Measurements from ENCODE around the gene SUSD3.
A peak's percentile ranks its signal among the peaks of the same experiment; 100 is the strongest.

SUSD3 gene

DNA sequence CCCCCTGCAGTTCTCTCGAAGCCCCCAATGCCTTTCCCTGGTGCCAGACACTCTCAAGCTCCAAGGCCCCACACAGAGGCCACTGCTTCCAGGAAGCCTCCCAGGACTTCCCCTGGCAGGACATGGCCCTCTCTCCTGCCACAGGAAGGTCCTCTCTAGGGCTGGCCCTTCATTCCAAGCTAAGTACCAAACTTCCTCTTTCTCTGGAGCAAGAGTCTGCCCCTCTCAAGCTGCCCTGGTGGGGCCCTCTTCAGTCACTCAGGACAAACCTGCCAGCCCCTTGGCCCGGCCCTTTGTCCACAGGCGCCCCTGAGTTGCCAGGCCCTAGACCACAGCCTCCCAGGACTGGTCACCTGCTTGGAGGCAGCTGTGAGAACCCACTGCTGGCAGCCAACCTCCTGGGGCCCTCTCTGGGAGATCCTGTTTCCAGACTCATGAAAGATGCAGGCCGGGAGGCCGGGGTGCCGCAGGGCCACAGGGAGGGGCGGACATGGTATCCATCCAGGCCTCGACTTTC, 69.0 kb downstream of the SUSD3 start:
- DNase-seq: no peak

DNA sequence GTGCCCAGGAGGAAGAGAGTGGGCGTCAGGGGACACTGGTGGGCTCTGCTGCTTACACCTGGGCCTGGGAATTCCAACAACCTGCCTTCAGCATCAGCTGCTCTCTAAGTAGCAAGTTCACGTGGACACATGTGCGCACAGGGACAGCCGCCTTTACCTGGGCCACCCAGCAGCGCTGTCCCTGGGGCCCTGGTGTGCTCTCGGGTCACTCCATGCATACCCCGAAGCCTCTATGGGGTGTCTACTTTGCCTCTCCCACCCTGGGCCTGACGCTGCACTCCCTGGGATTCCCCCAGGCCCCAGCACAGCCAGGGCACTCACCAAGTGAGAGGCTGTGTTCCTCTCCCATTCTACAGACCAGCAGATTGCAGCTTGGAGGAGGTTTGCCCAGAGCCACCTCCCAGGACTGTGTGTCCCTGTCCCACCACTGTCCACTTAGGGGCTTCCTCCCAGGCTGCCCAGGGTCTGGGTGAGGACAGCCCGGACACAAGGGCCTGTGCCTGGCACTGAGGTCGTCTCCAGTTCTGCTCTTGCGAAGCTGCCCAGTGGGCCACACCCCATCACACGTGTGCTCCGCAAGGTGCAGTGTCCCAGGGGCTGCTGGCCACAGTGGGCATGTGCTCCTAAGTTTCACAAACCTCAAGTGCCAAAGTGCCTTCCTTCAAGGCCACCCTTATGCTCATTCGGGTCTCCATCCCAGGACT, 69.7 kb downstream of the SUSD3 start:
- DNase-seq: no peak

DNA sequence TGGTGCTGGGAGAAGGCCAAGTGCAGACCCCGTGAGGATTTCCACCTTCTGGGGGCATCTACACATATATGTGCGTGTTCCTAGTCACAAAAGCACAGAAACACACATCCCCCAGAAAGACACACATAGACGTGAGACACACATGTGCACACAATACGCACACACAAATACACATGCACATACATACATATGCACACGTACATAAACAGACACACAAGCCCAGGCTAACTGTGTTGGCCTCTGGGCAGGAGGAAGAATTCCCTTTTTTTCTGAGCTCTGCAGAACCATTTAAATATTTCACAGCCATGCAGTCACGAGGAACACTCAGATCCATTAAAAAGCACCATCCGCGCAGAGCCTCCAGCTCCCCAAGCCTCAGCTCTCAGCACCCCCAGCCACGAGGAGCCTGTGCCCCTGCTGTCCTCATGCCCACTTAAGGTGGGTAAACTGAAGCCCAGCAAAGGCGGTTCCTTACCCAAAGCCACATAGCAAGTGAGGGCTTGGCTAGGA, 70.3 kb downstream of the SUSD3 start:
- no peak for DNase-seq

DNA sequence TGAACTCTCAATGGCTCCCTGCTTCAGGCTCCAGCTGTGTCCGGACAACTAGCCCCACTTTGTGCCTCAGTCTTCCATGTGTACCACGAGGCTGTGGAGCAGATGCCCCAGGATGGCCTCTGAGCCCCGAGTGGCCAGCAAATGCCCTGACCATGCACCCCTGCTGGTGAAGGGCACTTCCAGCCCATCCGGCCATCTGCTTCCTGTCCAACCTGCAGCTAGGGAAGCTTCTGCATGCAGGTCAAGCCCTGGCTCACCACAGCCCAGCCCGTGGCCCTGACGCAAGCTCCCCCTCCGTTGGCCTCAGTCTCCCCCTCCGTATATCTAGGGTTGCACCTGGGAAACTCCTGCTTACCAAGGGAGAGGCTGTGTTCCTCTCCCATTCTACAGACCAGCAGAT, 70.8 kb downstream of the SUSD3 start:
- DNase-seq: no peak

DNA sequence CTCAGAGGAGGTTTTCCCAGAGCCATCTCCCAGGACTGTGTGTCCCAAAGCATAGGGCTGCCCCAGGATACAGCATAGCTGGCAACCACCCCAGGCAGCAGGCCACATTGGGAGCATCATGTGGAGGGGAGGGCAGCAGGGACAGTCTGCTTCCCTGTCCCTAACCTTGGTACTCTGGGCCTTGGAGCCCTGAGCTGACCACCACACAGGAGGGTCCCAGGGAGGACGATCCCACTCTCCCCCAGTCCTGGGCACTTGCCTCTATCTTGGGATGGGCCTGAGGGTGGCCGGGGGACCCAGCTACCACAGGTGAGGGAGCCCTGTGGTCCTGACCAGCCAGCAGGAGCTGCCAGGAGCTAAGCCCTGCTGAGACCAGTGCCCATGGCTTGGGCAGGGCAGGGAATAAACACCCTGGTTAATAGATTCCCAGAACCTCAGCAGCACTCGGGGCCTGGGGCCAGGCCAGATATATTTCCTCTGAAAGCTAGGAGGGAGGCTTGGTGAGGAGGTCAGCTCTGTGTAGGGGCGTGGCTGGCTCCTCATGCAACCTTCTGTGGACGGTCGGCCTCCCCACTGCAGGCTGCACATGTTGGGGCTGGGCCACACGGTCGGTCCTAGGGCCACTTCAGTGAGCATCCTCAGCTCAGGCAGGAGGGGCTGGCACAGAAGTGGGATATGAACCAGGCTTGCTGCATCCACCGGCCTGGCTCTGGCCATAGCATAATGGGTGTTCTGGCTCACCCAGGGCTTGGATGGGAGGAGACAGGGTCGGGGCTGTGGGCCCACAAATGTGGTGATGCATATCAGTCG, 71.4 kb downstream of the SUSD3 start:
- no peak for DNase-seq

DNA sequence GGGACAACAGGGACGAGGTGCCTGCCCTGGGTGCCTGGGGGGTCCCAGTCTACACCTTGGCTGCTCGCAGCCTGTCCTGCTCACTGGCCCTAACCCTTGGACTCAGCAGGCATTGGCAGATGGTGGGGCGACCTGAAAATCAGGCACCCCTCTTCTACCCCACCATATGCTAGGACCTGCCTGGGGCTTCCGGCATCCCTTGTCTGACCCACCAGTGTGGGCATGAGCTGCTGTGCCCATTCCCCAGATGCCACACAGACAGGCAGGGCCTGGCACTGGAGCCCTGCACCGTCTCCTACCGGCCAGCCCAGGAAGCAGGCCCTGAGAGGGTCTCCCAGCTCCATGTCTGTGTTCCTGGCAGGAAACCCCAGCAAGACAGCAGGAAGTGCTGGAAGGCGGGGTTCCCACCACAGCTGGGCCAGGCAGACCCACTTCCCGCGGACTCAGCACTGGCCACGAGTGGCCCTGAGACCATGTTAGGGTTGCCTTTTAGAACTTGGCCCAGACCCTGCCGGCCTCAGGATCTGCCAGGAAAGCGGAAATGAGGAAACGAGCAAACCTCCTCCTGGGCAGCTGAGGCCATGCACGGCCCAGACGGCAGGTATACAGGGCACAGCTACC, 72.5 kb downstream of the SUSD3 start:
- no peak for DNase-seq

DNA sequence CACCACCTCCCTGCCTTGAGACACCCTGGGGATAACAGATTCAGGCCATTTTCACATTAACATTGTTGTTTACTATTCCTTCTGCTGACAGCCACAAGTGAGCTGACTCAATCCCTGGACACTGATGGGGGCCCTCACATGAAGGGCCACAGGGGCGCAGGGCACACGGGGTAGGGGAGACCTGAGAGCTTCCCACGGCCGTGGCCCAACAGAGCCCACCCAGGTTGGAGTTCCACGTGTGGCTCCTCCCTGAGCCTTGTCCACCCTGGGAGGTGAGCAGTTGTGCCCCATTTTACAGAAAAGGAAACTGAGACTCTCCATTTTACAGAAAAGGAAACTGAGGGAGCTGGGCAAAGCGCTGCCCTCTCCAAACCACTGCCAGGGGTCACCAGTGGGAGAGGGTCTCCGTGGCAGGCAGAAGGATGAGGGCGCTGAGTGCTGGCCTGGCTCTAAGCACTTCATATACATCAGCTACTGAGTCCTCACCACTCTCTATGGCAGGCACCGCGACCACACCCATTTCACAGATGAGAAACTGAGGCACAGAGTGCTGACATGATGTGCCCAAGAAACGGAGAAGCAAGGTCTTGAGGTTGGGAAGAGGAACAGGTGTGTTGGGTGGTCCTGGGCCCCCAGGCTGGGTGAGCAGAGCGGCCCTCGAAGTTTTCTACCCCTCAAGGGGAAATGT, 73.2 kb downstream of the SUSD3 start:
- DNase-seq: no peak

DNA sequence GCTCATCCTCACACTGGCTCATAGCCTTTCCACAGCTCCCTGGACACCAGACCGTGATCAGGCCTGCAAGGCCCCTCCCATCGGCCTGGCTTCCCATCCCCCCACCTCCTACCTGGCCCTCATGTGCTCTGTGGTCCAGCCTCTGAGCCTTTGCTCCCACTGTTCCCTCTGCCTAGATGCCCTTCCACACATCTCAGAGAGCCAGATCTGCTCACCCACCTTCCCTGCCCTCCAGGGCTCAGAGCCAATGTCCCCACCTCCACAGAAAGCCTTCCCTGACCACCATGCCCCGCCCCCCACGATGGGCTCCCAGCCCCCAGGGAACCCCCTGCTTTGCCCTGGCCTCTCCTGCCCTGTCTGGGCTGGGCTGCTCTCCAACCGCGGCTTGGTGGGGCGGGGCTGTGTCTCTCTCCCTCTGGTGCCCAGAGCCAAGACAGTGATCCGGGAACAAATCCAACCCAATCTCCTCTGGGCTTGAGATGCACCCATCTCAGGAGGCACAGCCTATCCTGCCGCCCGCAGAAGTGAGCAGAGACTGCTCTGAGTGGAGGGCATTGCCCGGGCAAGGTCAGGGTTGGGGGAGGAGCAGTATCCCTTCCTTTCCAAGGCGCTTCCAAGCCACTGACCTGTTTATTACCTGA, 73.9 kb downstream of the SUSD3 start:
- no peak for DNase-seq

DNA sequence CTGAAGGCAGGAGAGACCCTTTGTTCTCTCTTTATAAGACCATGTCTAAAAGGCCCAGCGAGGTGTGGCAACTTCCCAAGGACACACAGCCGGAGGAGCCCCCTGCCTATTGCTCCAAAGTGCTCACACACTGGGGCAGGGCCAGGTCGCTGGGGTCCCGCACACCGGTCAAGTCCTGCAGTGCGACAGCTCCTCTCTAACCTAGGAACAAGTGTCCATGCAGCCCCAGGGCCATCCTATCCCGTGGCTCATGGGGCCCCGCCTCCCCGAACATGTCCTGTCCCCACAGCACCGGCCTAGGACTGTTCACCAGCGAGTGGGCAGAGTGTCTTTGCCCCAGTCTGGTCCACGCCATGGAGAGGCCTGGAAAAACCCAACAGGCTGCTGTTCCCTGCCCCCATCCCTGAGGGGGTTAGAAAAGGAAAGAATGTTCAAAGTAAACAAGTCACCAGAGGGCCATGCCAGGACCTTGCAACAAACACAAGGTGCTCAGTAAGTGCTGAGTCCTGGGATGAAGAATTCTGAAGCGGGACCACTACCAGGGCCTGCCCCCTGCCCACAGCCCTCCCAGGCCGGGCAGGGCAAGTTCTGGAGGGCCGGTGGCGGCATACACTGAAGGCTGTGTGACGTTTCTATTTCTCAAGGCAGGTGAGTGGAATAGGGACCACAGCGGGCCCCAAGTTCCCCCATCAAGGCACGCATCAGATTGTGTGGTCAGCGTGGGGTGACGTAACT, 74.6 kb downstream of the SUSD3 start:
- peak; percentile 53 for DNase-seq

DNA sequence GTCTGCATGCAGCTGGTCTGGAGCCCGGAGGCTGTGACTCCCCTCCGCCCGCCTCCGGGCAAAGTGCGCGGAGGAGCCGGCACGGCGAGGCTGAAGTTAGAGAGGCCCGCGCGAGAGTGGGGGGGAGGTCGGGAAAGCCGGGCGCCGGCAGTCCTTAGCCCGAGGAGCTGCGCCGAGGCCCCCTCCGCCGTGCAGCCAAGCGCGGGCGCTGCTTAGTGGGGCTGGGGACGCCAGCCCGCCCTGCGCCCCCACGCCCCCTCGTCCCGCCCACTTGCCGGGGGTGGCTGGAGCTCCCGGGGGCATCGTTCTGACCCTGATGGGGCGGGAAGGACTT, 75.1 kb downstream of the SUSD3 start:
- DNase-seq: no peak

DNA sequence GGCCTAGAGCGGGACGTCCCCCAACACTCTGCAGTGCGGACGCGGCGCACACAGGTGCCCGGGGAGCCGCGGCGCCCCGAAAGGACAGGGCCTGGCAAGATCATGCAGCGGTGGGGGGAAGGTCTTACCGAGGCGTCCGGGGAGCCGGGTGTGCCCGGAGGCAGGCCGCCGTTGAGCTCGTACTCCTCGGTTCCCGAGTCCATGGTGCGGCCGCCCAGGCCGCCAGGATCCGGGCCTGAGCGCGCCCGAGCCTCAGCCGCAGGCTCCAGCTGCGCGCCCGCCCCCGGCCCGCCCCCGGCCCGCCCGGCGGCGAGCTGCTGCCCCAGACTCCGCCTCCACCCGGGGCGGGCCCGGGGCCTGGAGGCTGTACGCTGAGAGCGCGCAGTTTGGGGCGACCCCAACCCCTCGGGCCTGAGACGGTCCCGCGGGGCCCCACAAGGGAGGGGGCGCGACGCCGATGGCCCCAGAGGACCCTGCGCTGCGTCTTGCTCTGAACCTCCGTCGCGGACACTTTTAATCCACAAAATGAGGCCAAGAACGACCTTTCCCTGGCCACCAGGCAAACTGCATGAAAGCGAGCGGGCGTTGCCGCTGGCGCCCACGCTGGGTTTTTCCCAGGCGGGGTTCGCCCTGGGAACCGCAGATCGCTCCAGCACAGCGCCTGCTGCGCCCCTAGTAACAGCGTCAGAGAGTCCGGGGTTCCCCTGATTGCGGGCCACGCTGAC, 75.7 kb downstream of the SUSD3 start, which contains the start of gene NINJ1:
Gene NINJ1, minus strand, starts transcription at position 237 of the 725 bp plus-strand sequence. Its CDS starts 34 bp downstream, at position 203.
- peak; percentile 88 for DNase-seq
